GM21723 (cell line): ENCODE data around the gene C10orf71.

Source experiments
- ATAC-seq: cut with Tn5 transposase; IDR thresholded peaks from one replicate; pipeline ENCODE4 v1.9.1; 2021; ENCODE audit warnings: mild to moderate bottlenecking, moderate library complexity; ENCODE audit not compliant: unreplicated experiment

C10orf71 gene

GRCh38 chr10:49290607-49291006, 8.4 kb upstream of the C10orf71 start:
- no peak for ATAC-seq

- ATAC-seq, result no peak
These were observed 6.3 kb upstream of the C10orf71 start for GRCh38 chr10:49292565-49293207.

GRCh38 chr10:49293208-49293603, 5.8 kb upstream of the C10orf71 start:
- ATAC-seq, result no peak

GRCh38 chr10:49294731-49295130, 4.2 kb upstream of the C10orf71 start:
- ATAC-seq, result no peak

GRCh38 chr10:49295297-49295696, 3.7 kb upstream of the C10orf71 start:
- ATAC-seq, result no peak

- ATAC-seq, result no peak
These were observed 2.6 kb upstream of the C10orf71 start for GRCh38 chr10:49296382-49296781.

- ATAC-seq, result no peak
These were observed 2.1 kb upstream of the C10orf71 start for GRCh38 chr10:49296836-49297235.

- ATAC-seq, result no peak
These were observed 926 bp upstream of the C10orf71 start for GRCh38 chr10:49297818-49298670.

- ATAC-seq, result no peak
These were observed 343 bp upstream of the C10orf71 start for GRCh38 chr10:49298671-49298982.

GRCh38 chr10:49299816-49300139, 808 bp downstream of the C10orf71 start:
- ATAC-seq, result peak; percentile 79

GRCh38 chr10:49300140-49300974, 1.4 kb downstream of the C10orf71 start:
- peak; percentile 82 for ATAC-seq

GRCh38 chr10:49301302-49301701, 2.3 kb downstream of the C10orf71 start:
- ATAC-seq, result no peak

GRCh38 chr10:49302088-49302487, 3.1 kb downstream of the C10orf71 start:
- no peak for ATAC-seq

- ATAC-seq, result no peak
These were observed 4.7 kb downstream of the C10orf71 start for GRCh38 chr10:49303711-49304110.

GRCh38 chr10:49304137-49304536, 5.2 kb downstream of the C10orf71 start:
- ATAC-seq, result no peak

GRCh38 chr10:49307921-49308320, 9.0 kb downstream of the C10orf71 start:
- no peak for ATAC-seq

GRCh38 chr10:49308881-49309280, 9.9 kb downstream of the C10orf71 start:
- ATAC-seq, result no peak

GRCh38 chr10:49309691-49310411, 10.9 kb downstream of the C10orf71 start:
- ATAC-seq, result peak; percentile 71

GRCh38 chr10:49310460-49310859, 11.5 kb downstream of the C10orf71 start:
- no peak for ATAC-seq

GRCh38 chr10:49310901-49311554, 12.1 kb downstream of the C10orf71 start:
- no peak for ATAC-seq
